ENCODE results near the gene MSL1. TPM values are rescaled to one million over a fixed set of nuclear protein-coding genes. Genes with fewer than 3 reads are reported as not detected.

The MSL1 gene
- total and polyA plus RNA-seq, 9 of the 15 experiments (the other 6 are each of a cell fraction or from before 2014, with no cell fraction given): 13.8 to 120 (median 61.9) TPM

- TF ChIP-seq MYC (IDR thresholded peaks at IDR 0.05; ENCODE audit: low read depth, low read length) (no peak), MYC (CRISPR knock-in tag; IDR thresholded peaks at IDR 0.05; ENCODE audit: borderline replicate concordance, low read depth) (peak; percentile 82; the same call in 1 of the 2 replicates), HDAC2 (IDR thresholded peaks at IDR 0.05) (peak; percentile 65), POLR2B (IDR thresholded peaks at IDR 0.05; ENCODE audit: low read depth, partially characterized antibody) (peak; percentile 39), ZNF395 (CRISPR knock-in tag; IDR thresholded peaks at IDR 0.05) (0 out of 2 replicates have a peak, but pooled peaks have one; percentile 37), POLR3A (IDR thresholded peaks at IDR 0.05; ENCODE audit: borderline replicate concordance, extremely low read depth, insufficient read depth, insufficient read length) (no peak), REST (IDR thresholded peaks at IDR 0.05; ENCODE audit: borderline replicate concordance) (no peak), REST (CRISPR knock-in tag; IDR thresholded peaks at IDR 0.05; ENCODE audit: low read depth) (peak; percentile 59; the same call in 1 of the 2 replicates), BMI1 (IDR thresholded peaks at IDR 0.05; ENCODE audit: low read length) (no peak)
These were observed 21.4 kb upstream of the MSL1 start, which contains the start of gene NR1D1 (continued) for GRCh38 chr17:40100419-40100668.
